ENCODE measurements around the gene UNC5B.
A peak's percentile ranks its signal among the peaks of the same experiment; 100 is the strongest.

The UNC5B gene

DNA sequence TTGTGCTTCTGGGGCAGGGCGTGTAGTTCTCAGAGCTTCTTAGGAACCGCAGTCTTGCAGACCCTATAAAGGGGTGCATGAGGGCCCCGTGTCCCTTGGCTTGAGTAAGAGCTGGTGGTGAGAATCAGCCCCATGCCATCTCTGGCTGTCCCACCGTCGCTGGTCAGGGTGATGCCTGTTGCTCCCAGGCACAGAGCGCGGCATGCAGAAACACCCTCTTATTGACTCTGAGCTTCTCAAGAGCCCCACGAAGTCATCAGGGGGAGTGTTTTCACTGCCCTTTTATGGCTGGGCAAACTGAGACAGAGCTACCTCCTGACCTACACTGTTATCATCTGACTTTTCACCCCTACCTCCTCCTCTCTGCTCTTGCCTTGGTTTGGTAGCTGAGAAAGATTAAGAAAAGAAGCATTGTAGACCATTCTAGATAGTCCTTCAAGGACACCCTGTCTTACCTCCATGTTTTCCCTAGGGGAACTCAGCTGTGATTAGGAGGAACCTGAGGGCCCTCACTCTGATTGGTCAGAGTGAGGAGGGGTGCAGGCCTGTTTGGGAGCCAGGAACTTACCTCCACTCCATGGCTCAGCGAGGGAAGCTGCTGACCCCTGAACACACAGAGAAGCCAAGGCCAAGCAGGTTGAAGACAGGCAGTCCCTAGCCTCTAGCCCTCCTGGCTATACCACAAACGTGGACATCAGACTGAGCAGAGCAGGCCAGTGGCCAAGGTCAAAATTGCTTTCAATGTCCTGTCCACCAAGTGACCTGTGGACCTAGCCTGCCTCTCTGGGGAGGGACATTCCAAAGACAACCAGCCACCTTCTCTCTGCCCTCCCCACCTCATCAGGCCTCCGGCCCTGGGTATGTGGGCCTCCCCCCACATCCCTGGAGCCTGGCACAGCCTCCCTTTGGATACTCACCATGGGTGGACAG lies 17.6 kb downstream of the UNC5B start:
- Histone ChIP-seq H3K4me3 (ENCODE audit: low read depth, low read length) (no peak overlapping the region), H4K91ac (ENCODE audit: low read depth, low read length) (peak overlapping the region; percentile 8), H4K8ac (ENCODE audit: low read depth, low read length) (no peak overlapping the region), H3K36me3 (ENCODE audit: control insufficient read depth in 1 of 2, insufficient read depth in 2 of 2, low read length in 2 of 2) (peaks cover 8 to 15% of the 10 kb centered on the region in 2 experiments), H3K79me2 (ENCODE audit: control insufficient read depth, insufficient read depth, low read length, poor library complexity) (peaks cover 8% of the 10 kb centered on the region), H3K14ac (ENCODE audit: low read length) (no peak overlapping the region), H3K27ac (ENCODE audit: low read depth, low read length) (no peak overlapping the region), H3K9me3 (ENCODE audit: insufficient read depth, low read depth, low read length) (no peaks in the 10 kb centered on the region), H3K79me1 (ENCODE audit: low read length) (peaks cover 17% of the 10 kb centered on the region), H2BK5ac (ENCODE audit: low read depth, low read length, poor library complexity) (no peak overlapping the region), H2AFZ (ENCODE audit: insufficient read depth, low read length, poor library complexity) (no peak overlapping the region), H2BK12ac (ENCODE audit: low read length) (no peak overlapping the region), H3K18ac (ENCODE audit: low read length) (peak overlapping the region; percentile 42), H2BK120ac (ENCODE audit: insufficient read depth, low read length, poor library complexity) (no peak overlapping the region), H3K23ac (ENCODE audit: low read length) (no peak overlapping the region), H3K4me1 (ENCODE audit: control insufficient read depth in 1 of 2, insufficient read depth in 2 of 2, low read length in 2 of 2) (peaks cover 49% of the 10 kb centered on the region in 2 experiments), H3K9ac (ENCODE audit: low read length) (no peak overlapping the region), H2AK5ac (ENCODE audit: low read length) (no peak overlapping the region), H4K12ac (ENCODE audit: low read depth, low read length) (no peak overlapping the region), H3K27me3 (ENCODE audit: insufficient read depth, low read length) (no peaks in the 10 kb centered on the region), H3K4me2 (ENCODE audit: low read length) (no peak overlapping the region), H3K4ac (ENCODE audit: low read depth, low read length) (peak overlapping the region; percentile 35)
- WGBS (ENCODE audit: extremely low coverage, insufficient coverage, insufficient read length), result no CpG with 5 or more reads among the region's 11 CpGs
- DNase-seq, result no peak

DNA sequence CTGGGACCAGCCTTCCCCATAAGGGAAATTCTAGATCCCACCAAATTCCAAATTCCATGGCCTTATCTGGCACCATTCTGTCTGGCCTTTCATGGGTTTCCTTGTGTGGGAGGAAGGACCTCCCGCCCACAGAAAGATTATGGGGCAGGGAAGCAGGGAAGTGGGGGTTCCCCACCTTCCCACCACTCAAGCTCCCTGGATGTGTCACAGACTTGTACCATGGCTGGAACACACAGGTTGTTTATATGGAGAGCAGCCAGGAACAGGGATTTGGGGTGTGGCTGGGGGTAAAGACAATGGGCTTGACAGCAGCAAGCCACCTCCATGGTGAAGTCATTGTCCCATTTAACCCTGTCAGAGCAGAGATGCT lies 18.3 kb downstream of the UNC5B start:
- Histone ChIP-seq H3K18ac (ENCODE audit: low read length) (peak overlapping the region; percentile 7), H2AK5ac (ENCODE audit: low read length) (no peak overlapping the region), H3K14ac (ENCODE audit: low read length) (no peak overlapping the region), H3K27ac (ENCODE audit: low read depth, low read length) (no peak overlapping the region), H3K79me2 (ENCODE audit: control insufficient read depth, insufficient read depth, low read length, poor library complexity) (peaks cover 7% of the 10 kb centered on the region), H3K4me1 (ENCODE audit: control insufficient read depth in 1 of 2, insufficient read depth in 2 of 2, low read length in 2 of 2) (peaks cover 55% of the 10 kb centered on the region in 2 experiments), H3K36me3 (ENCODE audit: control insufficient read depth in 1 of 2, insufficient read depth in 2 of 2, low read length in 2 of 2) (peaks cover 1 to 8% of the 10 kb centered on the region in 2 experiments), H3K9ac (ENCODE audit: low read length) (no peak overlapping the region), H4K12ac (ENCODE audit: low read depth, low read length) (no peak overlapping the region), H4K91ac (ENCODE audit: low read depth, low read length) (no peak overlapping the region), H3K4me3 (ENCODE audit: low read depth, low read length) (no peak overlapping the region), H3K27me3 (ENCODE audit: insufficient read depth, low read length) (no peaks in the 10 kb centered on the region), H2BK120ac (ENCODE audit: insufficient read depth, low read length, poor library complexity) (no peak overlapping the region), H3K4me2 (ENCODE audit: low read length) (no peak overlapping the region), H4K8ac (ENCODE audit: low read depth, low read length) (no peak overlapping the region), H2BK5ac (ENCODE audit: low read depth, low read length, poor library complexity) (no peak overlapping the region), H3K79me1 (ENCODE audit: low read length) (peaks cover 23% of the 10 kb centered on the region), H3K9me3 (ENCODE audit: insufficient read depth, low read depth, low read length) (no peaks in the 10 kb centered on the region), H3K23ac (ENCODE audit: low read length) (no peak overlapping the region), H3K4ac (ENCODE audit: low read depth, low read length) (peak overlapping the region; percentile 1), H2AFZ (ENCODE audit: insufficient read depth, low read length, poor library complexity) (no peak overlapping the region), H2BK12ac (ENCODE audit: low read length) (peak overlapping the region; percentile 6)
- DNase-seq, result no peak
- no CpG with 5 or more reads among the region's 1 CpG for WGBS (ENCODE audit: extremely low coverage, insufficient coverage, insufficient read length)

DNA sequence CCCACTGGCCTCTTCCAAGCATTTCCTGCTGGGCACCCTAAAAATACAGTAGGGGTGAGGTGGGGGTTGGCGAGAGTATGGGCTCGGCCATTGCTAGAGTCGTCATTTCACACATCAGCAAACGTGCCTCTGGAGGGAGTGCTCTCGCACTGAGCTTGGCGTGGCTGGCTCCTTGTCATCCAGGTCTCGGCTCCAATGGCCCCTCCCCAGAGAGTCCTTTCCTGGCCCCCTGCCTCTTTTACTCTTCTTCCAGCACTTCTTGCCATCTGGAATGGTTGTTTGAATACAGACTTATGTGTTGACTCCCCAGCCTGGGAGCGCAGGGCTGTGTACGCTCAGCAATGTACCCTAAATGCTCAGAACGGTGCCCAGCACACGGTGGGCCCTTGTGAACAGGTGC lies 18.8 kb downstream of the UNC5B start:
- Histone ChIP-seq H3K14ac (ENCODE audit: low read length) (no peak overlapping the region), H3K27me3 (ENCODE audit: insufficient read depth, low read length) (no peaks in the 10 kb centered on the region), H3K9ac (ENCODE audit: low read length) (no peak overlapping the region), H2BK5ac (ENCODE audit: low read depth, low read length, poor library complexity) (no peak overlapping the region), H3K27ac (ENCODE audit: low read depth, low read length) (no peak overlapping the region), H3K4me1 (ENCODE audit: control insufficient read depth in 1 of 2, insufficient read depth in 2 of 2, low read length in 2 of 2) (peaks cover 60 to 61% of the 10 kb centered on the region in 2 experiments), H2AK5ac (ENCODE audit: low read length) (no peak overlapping the region), H4K8ac (ENCODE audit: low read depth, low read length) (no peak overlapping the region), H3K36me3 (ENCODE audit: control insufficient read depth in 1 of 2, insufficient read depth in 2 of 2, low read length in 2 of 2) (peaks cover 0 to 7% of the 10 kb centered on the region in 2 experiments), H3K4me2 (ENCODE audit: low read length) (no peak overlapping the region), H4K12ac (ENCODE audit: low read depth, low read length) (no peak overlapping the region), H3K79me1 (ENCODE audit: low read length) (peaks cover 28% of the 10 kb centered on the region), H3K18ac (ENCODE audit: low read length) (peak overlapping the region; percentile 22), H3K9me3 (ENCODE audit: insufficient read depth, low read depth, low read length) (no peaks in the 10 kb centered on the region), H3K23ac (ENCODE audit: low read length) (no peak overlapping the region), H2BK120ac (ENCODE audit: insufficient read depth, low read length, poor library complexity) (no peak overlapping the region), H4K91ac (ENCODE audit: low read depth, low read length) (no peak overlapping the region), H2AFZ (ENCODE audit: insufficient read depth, low read length, poor library complexity) (no peak overlapping the region), H3K4ac (ENCODE audit: low read depth, low read length) (peak overlapping the region; percentile 21), H3K79me2 (ENCODE audit: control insufficient read depth, insufficient read depth, low read length, poor library complexity) (peaks cover 12% of the 10 kb centered on the region), H2BK12ac (ENCODE audit: low read length) (no peak overlapping the region), H3K4me3 (ENCODE audit: low read depth, low read length) (no peak overlapping the region)
- no CpG with 5 or more reads among the region's 11 CpGs for WGBS (ENCODE audit: extremely low coverage, insufficient coverage, insufficient read length)
- DNase-seq, result no peak

DNA sequence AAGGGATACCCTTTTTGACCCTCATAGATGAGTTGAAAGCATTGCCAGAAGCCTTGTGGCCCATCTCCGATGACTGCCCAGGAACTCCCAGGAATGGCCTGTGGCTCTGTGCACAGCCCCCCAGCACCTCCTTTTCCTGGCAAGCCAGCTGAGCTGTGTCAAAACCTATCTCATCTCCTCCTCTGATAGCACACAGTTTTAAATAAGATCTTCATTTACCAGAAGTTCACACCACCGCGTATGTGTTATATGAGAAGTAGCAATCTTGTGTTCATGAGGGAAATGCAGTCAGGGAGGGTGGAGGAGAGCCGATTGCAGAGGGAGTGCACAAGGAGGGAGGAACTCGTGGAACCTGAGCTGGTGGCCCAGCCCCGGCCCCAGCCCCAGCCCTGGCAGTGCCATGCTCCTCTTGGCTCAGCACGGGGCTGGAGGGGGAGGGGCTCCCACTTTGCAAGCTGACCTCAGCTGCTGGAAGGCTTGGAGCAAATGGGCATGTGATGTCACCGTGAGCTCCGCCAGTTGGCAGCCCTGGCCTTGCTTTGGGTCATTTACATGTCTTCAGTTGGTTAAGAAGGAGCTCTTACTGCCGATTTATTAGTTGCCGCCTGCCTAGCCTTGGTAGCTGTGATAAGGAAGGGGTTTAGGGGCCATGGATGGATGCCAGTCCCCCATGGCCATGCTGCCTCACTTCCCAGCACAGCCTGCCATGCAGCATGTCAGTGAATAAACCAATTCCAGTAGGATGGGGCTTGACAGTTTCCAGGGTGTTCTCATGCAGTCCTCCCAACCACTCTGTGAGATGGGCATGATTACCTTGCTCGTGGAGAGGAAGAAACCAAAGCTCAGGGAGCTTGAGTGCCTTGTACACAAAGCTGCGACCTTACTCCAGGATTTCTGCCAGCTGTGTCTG lies 20.0 kb downstream of the UNC5B start:
- Histone ChIP-seq H3K79me1 (ENCODE audit: low read length) (peaks cover 38% of the 10 kb centered on the region), H4K12ac (ENCODE audit: low read depth, low read length) (no peak overlapping the region), H4K91ac (ENCODE audit: low read depth, low read length) (peak overlapping the region; percentile 1), H3K9me3 (ENCODE audit: insufficient read depth, low read depth, low read length) (no peaks in the 10 kb centered on the region), H3K4me3 (ENCODE audit: low read depth, low read length) (no peak overlapping the region), H3K4me2 (ENCODE audit: low read length) (no peak overlapping the region), H2BK12ac (ENCODE audit: low read length) (peak overlapping the region; percentile 34), H2BK120ac (ENCODE audit: insufficient read depth, low read length, poor library complexity) (no peak overlapping the region), H3K18ac (ENCODE audit: low read length) (peak overlapping the region; percentile 34), H2AFZ (ENCODE audit: insufficient read depth, low read length, poor library complexity) (no peak overlapping the region), H3K9ac (ENCODE audit: low read length) (no peak overlapping the region), H4K8ac (ENCODE audit: low read depth, low read length) (no peak overlapping the region), H3K4ac (ENCODE audit: low read depth, low read length) (no peak overlapping the region), H3K79me2 (ENCODE audit: control insufficient read depth, insufficient read depth, low read length, poor library complexity) (peaks cover 19% of the 10 kb centered on the region), H3K4me1 (ENCODE audit: control insufficient read depth in 1 of 2, insufficient read depth in 2 of 2, low read length in 2 of 2) (peaks cover 70% of the 10 kb centered on the region in 2 experiments), H3K23ac (ENCODE audit: low read length) (no peak overlapping the region), H3K27me3 (ENCODE audit: insufficient read depth, low read length) (no peaks in the 10 kb centered on the region), H2AK5ac (ENCODE audit: low read length) (no peak overlapping the region), H3K27ac (ENCODE audit: low read depth, low read length) (no peak overlapping the region), H2BK5ac (ENCODE audit: low read depth, low read length, poor library complexity) (no peak overlapping the region), H3K36me3 (ENCODE audit: control insufficient read depth in 1 of 2, insufficient read depth in 2 of 2, low read length in 2 of 2) (peaks cover 0 to 7% of the 10 kb centered on the region in 2 experiments), H3K14ac (ENCODE audit: low read length) (no peak overlapping the region)
- no peak for DNase-seq
- WGBS (ENCODE audit: extremely low coverage, insufficient coverage, insufficient read length), result no CpG with 5 or more reads among the region's 13 CpGs
